Mesenteric fat pad (tissue), 1 donor: ENCODE data around the gene RBP2. TPM values are rescaled to one million over a fixed set of nuclear protein-coding genes. Genes with fewer than 3 reads are reported as not detected.

ENCODE experiments used
- DNase-seq: peaks from one replicate; pipeline ENCODE4 v3.0.0-alpha.2; 2020; ENCODE audit warnings: low spot score
- total RNA-seq: library from RNA; stranded (reverse); fragmentation: NEBNext Ultra II Directional; extraction: Animal tissue kit (Norgen Biotek cat#: 25700); gene quantifications from one replicate; pipeline ENCODE4 v1.2.1, GENCODE V29; 2021
- donor health status: DM: yes; HTN: yes; CAD: no.

The RBP2 gene
- total RNA-seq, 1 donor from 2014 or later, result 5.3 TPM

DNA sequence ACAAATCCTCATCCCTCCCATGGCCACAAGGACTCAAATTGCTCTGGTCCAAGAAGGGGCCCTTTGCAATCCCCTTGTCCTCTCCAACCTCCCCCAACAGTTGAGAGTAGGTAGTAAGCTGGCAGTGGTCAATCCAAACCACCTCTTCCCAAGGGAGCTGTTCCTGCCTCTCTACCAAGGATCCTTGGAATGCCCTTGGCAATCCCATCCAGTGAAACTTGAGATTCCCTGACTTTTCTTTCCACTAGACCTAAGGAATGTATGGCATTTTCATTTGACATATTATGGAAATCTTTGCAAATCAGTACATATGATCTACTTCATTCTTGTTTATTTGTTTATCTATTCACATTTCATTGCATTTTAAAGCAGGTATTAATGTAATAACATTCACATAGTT, 4.8 kb upstream of the RBP2 start:
- no peak for DNase-seq

DNA sequence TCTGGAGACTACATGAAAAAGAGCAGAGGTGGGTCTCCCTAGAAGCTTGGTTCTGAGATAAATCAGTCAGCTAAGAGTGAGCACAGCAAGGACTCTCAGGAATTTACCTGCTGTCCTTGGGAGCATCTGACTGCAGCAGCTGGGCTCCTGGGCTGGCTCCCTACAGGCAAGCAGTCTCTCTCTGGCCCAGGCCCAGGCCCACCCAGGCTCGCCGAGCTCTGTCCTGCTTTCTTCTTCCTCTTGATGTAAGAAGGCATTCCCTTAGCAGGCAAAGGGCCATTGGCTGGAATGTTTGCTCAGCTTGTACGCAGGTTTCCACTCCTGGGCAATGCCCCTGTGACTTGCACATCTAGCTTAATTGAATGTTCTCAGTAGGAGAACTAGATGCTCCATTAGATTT, 4.3 kb upstream of the RBP2 start:
- no peak for DNase-seq

DNA sequence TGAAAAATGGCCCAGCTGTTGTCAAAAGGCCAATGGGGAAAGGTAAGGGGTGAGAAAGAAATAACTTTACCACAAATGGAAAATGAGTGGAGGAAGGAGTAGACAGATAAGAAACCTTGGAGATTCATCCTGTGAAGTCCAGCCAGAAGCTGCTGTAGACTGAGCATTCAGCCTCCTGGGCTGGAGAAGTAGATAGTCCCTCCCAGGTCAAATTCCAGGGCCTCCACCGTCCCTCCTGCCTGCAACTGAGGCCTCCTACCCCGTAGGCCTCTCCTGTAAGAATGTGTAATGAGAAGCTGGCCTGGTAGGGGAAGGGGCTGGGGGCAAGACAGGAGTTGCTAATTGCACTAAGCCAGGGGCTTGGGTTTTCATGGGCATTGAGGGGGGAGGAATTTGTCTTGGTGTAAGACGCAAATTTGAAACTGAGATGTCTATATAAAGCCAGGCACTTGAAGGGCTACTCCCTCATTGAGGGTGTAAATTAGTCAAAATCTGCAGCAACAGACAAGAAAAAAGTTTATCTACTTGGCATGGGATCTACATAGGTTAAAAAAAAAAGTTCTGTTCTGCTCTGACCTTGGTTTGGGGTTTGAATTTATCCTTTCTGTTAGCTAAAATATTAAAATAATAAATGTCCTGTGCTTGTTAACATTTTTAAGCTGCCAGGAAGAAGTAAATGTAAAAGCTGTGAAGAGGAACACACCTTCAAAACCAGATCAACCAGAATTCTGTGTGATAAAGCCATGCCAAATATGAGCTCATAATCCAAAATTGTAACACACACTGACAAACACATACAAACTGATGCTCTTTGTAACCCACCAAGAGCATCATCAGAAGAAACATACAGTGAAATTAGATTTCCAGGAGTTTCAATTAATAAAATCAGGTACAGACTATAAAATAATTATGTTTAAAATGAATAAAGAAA, 1.7 kb upstream of the RBP2 start:
- DNase-seq, result no peak

DNA sequence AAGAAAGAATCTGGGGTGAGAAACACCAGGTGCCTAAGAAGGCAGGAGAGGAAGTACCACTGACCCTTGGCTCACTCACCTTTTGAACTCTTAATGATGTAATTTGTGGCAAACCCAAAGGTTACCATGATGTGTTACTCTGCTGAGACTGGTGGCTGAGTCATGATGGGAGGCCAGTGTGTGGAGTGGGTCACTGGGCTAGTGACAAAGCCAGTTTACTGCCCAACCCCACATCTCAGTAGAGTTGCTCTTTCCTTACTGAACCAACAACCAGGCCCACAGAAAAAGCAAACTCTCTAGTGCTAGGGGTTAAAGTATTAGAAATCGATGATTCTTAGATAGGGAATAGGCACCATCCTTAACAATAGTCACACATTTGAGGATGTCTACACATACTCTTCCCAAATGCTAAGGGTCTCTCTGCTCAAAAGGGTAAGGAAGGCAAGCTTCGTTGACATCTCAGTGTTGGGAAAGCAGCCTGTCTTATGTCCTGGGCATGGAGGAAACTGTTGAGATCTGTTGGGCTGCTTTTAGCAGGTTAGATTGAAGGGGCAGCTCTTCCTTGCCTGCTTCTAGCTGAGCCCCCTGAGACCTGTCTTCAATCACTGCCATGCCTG, 3.1 kb downstream of the RBP2 start:
- DNase-seq, result no peak

DNA sequence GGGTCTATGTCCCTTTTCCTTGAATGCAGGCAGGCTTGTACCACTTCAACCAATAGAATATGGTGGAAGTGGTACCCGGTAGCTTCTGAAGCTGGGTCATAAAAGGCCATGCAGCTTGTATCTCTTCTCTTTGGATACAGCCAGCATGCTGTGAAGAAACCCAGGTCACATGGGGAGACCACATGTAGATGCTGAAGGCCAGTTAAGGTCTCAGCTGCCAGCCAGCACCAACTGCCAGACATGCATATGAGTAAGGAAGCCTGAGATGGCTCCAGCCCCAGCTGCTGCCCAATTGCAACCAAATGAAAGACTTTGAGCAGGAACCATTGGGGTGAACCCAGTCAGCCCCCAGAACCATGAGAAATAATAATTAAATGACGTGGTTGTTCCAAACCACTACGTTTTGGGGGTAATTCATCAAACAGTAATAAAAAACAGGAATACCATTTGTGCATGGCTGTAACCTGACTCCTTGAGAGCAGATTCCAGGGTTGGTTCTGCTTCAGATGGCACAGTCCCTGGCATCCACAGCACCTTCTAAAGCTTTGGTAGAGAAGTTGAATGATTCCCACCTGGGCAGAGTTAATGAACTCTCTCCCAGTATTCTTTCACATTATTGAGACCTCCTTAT, 3.8 kb downstream of the RBP2 start:
- DNase-seq, result no peak

DNA sequence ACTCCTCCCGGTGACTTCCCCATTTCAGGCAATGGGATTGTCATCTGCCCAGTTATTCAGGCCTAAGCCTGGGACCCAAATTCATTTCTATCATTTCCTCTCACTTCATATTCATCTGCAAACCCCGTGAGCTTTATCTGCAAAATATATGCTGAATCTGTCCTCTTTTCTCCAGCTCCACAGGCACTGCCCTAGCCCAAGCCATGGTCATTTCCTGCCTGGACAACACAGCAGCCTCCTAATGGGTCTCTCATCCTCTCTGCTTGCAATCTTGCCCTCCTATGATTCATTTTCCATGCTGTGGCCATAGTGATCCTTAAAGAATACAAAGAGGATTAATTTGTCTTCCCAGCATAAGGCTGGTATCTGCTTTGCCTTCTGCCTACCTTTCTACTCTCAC, 6.1 kb downstream of the RBP2 start:
- no peak for DNase-seq

DNA sequence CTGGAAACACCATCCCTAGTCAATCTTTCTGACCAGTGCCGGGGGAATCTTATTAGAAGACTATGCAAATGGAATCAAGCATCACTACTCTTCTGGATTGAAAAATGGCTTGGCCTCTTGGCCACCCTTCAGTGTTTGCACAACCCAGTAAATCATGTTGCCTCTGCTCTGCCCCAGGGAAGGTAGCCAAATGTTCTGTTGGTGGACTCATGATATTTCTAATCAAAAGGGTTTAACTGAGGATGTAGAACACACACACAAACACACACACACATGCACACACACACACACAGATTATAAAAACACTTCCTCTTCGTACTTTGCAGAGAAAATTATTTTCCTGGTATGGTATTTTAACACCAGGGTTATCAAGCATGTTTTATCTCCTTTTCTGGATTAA, 7.9 kb downstream of the RBP2 start:
- no peak for DNase-seq

DNA sequence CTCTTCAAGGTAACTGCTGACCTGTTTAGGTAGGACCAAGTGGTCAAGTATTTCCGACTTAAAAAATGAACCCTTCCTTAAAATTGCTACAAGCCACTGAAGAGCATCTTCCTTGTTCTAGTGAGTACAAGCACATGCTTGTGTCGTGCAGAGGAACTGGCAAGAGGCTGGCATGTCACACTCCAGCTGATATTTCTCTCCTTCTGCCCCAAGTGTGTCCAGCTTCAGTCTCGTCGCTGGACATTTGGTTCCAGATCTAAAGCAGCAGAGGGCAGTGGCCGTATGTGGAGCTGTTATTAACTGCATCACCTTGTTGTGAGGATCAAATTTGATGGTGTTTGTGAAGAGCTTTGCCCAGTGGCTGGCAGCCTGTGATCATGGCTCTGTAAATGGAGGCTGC, 10.0 kb downstream of the RBP2 start:
- DNase-seq, result no peak

DNA sequence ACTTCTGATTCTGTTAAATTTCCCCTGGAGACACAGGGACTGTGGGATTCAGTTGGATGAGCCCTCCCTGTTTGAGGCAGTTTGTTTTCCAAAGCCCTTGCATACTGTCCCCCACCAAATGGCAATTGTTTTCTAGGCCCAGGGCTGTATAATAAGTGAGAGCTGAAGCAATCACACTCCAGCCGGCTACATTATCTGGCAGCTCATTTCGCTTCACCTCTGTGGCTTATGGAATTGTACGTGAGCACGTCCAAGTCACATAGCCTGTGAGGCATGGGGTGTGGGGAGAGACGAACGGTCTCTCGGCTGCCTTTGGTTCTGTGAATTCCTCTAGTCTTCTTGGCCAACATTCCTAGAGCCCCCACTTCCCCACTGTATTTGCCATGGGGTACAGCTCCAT, 10.7 kb downstream of the RBP2 start:
- no peak for DNase-seq

DNA sequence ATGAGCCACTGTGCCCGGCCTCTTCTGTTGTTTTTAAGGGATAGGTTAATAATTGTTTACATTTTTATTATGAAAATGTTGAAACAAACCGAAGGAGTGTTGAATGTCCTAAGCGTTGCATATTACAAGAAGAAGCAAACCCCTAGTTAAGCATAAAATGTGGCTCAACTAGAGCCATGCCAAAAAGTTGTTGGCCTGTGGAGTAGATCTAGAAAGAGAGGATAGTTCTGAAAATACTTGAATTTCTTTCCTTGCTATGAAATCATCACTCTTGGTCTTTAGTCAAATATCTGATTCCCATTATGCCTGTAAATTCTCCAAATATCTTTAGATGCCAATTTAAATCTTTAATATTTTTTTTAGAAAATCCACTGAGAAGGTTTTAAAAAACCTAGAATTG, 12.8 kb downstream of the RBP2 start:
- DNase-seq, result no peak

DNA sequence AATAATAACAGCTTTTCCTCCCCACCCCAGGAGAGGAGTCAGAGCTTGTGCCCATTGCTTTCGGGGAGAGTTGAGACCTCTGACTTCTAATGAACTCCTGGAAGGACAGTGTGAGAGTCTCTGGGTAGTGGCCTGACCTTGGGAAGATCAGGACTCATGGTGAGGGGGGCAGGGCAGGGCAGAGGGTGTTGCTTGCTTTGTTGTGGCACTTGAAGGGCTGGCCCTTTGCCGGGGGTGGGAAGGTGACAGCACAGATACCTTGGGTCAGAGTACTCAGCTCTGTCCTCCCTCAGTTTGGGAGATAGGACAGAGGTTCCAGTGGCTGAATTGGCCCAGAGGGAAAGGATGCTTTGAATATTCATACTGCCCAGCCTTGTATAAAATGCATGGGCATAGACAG, 15.8 kb downstream of the RBP2 start:
- DNase-seq, result no peak

DNA sequence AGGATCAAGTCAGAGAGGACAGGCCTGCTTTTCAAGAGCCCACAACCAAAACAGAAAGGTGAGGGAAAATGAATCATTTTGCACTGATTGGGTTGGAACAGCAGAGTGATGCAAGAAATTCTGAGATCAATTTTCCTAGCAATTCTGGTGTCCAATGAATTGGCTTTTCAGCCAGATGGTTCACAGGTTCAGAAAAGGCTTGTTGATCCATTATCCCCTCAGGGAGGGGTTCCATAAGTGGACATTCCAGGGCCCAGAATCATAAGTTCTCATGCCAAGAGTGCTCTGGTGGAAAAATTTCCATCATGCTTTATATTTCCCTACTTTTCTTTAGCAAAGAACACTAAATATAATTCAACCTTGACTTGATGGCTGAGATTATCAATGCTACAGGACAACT, 16.2 kb downstream of the RBP2 start:
- no peak for DNase-seq

DNA sequence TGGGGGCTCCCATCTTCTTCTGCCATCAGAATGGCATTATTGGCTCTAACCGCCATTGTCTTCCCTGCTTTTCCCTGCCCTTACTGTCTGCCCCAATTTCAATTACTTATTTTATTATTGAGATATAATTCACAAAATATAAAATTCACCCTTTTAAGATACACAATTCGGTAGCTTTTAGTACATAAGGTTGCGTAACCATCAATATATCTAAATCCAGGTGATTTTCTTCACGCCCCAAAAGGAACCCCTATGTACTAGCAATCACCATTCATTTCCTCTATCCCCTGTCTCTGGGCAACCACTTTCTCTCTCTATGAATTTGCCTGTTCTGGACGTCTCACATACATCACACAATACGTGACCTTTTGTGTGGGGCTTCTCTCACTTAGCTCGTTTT, 18.0 kb downstream of the RBP2 start:
- DNase-seq, result no peak

DNA sequence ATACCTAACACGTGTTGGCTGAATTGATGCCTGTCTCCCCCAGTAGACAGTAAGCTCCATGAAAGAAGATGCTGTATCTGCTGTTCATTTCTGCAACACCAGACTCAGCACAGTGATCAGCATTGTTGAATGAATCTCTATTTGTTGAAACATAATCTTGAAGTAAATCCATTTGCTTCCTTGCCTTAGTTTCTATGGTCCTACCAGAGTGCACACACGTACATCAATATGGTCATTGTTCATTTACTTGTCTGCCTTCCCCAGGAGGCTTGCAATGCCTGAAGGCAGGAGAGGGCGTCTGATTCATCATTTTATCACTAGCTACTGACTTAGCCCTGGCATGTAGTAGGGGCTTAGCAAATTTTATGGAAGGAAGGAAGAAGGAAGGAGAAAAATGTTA, 19.2 kb downstream of the RBP2 start:
- no peak for DNase-seq

DNA sequence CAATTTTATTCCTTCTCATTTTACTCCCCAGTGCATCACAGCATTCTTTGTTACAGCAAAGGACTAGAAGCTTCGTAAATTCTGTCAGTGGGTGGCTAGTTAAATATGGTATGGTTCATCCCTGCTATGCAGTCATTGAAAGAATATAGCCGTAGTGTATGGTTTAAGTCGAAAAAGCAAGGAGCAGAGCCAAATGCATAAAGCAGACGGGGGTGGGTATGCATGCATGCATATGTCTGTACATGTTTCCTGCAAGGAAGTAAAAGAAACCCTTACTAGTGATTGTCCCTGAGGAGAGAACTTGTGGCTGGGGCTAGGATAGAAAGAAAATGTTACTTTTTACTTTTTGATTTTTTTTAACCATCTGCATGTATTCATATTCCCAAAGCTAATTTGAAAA, 19.9 kb downstream of the RBP2 start:
- no peak for DNase-seq

DNA sequence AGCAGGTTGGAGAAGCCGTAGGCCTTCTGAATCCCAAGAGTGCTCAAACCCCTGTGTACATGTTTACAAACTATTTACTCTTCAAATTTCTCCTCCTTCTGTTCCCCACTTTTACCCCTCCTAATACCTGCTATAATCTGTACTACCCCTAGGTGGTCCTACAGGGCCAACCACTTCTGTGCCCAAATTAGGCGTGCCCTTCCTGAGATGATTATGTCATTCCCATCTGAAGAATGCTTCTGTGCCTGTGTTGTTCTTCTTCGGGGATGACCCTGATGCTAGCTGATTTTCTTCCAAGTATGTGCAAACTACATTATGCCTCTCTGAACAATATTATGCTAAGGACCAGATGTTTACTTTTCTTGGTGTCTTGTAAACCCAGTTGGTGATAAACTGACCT, 20.5 kb downstream of the RBP2 start:
- no peak for DNase-seq

DNA sequence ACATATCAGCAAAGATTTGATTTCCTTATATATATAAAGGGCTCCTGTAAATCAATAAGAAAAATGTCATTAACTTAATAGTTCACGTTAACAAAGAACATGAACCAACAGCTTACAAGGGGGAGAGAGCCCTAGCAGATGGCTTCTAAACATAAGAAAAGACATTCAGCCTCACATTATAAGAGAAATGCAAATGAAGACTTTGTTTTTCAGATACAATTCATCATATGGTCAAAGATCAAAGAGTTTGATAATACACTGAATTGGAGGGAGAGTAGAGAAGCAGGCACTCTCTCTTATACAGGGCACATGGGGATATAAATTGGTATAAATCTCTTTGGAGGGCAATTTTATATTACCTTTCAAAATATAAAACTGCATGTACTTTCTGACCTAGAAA, 21.1 kb downstream of the RBP2 start:
- no peak for DNase-seq

DNA sequence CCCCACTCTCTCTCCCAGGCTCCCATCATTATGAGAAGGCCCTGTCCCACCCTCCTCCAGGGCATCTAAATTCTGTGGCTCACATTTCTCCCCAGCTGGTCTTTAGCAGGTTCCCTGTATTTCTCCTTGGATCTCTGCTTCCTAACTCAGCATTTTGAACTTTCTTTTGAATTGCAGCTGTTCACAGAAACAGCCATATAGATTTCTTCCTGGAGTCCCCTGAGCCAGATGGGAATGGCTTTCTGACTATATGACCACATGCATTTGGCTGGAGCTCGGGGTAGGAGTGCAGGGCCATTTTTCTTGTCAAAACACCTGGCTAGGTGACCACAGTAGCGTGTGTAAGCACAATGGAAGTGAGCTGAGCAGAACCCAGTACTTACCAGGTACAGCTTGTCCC, 22.0 kb downstream of the RBP2 start:
- no peak for DNase-seq

DNA sequence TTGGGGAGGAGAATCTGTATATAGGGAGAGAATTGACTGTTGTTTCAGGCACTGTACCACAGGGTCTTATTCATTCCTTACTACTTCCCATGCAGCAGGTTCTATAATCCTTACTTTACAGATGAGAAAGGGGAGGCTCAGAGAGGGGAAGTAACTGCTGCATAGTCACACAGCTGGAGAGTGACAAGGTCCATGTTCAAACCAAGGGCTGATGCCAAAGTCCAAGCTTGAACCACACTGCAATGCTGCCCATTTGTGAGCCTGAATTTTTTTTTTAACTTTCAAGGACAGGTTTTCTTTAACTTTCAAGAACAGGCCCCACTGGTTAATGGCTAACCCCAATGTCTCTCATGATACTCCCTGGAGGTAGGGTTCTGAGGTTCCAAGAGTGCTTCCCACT, 26.2 kb downstream of the RBP2 start:
- no peak for DNase-seq

DNA sequence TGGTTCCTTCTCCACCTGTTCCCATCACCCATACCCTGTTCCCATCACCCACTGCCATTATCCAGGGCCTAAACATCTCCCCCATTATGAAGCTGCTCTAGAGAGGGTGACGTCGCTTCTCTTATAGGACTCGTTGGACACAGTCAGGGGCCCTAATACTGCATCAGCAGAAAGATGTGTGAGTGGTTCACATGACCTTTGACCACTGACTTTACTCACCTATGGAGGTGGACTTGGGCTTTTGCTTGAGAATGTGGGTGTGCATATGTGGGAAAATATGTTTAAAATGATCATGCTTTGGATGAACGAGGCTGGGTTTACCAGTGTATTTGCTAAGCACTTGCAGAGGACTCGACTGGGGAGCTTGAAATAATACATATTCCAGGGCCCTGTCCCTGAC, 26.8 kb downstream of the RBP2 start:
- no peak for DNase-seq

DNA sequence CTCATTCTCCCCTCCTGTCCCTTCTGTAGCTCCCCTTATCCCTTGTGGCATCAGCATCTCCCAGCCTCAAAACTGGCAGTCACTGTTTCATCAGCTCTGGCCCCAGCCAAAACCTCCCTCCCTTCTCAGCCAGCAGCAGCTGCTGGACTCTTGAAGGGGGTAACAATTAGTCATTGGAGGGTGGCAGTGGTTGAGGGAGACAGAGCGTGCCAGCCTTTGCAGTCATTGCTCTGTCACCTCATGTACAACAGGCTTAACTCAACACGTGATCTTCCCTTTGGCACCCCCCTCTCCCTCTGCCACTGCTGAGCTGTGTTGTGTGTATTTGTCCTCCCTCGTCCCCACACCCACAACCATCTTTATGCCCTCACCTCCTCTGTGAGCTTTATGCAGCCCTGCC, 28.2 kb downstream of the RBP2 start:
- no peak for DNase-seq

DNA sequence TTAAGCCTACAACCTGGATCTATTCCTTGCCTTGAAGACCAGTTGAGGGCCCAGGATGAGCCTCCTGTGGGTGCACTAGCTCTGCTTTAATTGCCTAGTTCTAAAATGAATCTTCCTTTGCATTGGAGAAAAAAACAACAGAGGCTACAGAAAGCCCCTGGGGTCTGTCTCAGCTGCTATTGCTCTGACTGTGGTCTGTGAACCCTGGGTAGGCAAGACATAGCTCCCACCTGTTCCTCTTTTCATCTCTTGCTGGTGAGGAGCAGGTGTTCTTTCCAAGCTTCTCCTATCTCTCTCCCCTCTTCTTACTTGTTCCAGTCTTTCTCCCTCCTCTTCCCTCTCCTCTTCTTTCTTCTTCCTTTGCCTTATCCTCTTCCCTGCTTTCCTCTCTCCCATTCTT, 28.8 kb downstream of the RBP2 start:
- DNase-seq, result no peak

DNA sequence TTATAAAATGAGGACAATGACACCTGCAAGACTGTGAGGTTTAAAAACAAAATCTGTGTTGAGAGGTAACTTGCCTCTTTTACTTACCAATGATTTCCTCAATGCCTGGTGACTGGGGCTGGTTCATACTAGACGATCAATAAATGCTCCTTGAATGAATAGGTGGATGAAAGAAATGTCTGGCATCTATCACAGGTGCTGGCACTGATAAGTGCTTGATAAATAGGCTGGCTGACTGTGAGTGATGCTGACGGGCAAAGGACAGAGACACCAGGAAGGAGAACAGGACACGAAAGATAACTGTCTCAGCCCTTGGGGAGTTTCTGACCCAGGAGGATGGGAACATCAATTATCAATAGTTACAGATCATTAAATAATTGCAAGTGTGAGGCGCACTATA, 31.9 kb downstream of the RBP2 start:
- DNase-seq, result no peak
